Endothelial cell (in vitro differentiated cells): ENCODE data around the gene MGAT5. TPM values are rescaled to one million over a fixed set of nuclear protein-coding genes. Genes with fewer than 3 reads are reported as not detected.
A peak's percentile ranks its signal among the peaks of the same experiment; 100 is the strongest.

Source experiments
- DNase-seq: peaks from one replicate; pipeline ENCODE4 v3.0.0; 2021; ENCODE audit warnings: low spot score
- H3K27ac Mint-ChIP-seq: one replicate; pipeline ENCODE4 v1.8.0; 2021; ENCODE audit warnings: mixed read lengths, inconsistent platforms; ENCODE audit not compliant: unreplicated experiment
- H3K27me3 Mint-ChIP-seq: one replicate; pipeline ENCODE4 v1.8.0; 2021; ENCODE audit warnings: mild to moderate bottlenecking, moderate library complexity, mixed read lengths, inconsistent platforms; ENCODE audit not compliant: unreplicated experiment
- H3K36me3 Mint-ChIP-seq: one replicate; pipeline ENCODE4 v1.8.0; 2021; ENCODE audit warnings: mild to moderate bottlenecking, low read depth, mixed read lengths, inconsistent platforms; ENCODE audit not compliant: unreplicated experiment
- H3K4me1 Mint-ChIP-seq: one replicate; pipeline ENCODE4 v1.8.0; 2021; ENCODE audit warnings: mild to moderate bottlenecking, mixed read lengths, inconsistent platforms; ENCODE audit not compliant: unreplicated experiment
- H3K4me3 Mint-ChIP-seq: one replicate; pipeline ENCODE4 v1.8.0; 2021; ENCODE audit warnings: mild to moderate bottlenecking, mixed read lengths, inconsistent platforms; ENCODE audit not compliant: unreplicated experiment
- H3K9me3 Mint-ChIP-seq: one replicate; pipeline ENCODE4 v1.8.0; 2021; ENCODE audit warnings: mixed read lengths, inconsistent platforms; ENCODE audit not compliant: unreplicated experiment
- CTCF ChIP-seq: fragments of 200-600 bp; sonication (generic); IDR thresholded peaks from one replicate; pipeline ENCODE4 v1.5.0; 2021; ENCODE audit warnings: antibody characterized with exemption; ENCODE audit not compliant: unreplicated experiment
- total RNA-seq: library from RNA; stranded (reverse); fragmentation: NEBNext Ultra II Directional; extraction: Animal tissue kit (Norgen Biotek cat#: 25700); gene quantifications from one replicate; pipeline ENCODE4 v1.2.1, GENCODE V29; 2021; ENCODE audit not compliant: unreplicated experiment

MGAT5 gene
- total RNA-seq, 1 donor from 2014 or later, result 124 TPM

DNA sequence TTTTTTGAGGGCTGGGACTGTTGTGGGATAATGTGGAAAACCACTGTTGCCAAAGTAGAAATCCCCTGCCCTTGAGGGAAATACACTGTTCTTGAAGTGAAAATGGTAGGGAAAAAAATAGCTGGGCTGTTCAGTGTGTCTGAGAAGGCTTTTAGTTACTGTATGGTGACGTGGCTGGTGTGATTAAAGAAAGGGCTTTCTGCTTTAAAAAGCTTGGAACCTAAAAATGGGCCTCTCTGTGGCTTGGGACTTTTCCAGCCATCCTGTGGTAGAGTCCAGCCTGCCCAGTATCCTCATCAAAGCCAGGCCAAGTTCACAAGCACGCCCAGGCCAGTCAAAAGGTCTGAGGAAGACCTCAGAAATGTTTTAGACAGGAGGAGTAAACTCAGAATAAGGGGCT lies 6.8 kb downstream of the MGAT5 start:
- no peaks in the 10 kb centered on the region for H3K9me3 Mint-ChIP-seq
- H3K27ac Mint-ChIP-seq, result peak overlapping the region; percentile 18
- peaks cover 33% of the 10 kb centered on the region for H3K4me1 Mint-ChIP-seq
- H3K27me3 Mint-ChIP-seq, result peaks cover 4% of the 10 kb centered on the region
- DNase-seq, result no peak
- no peaks in the 10 kb centered on the region for H3K36me3 Mint-ChIP-seq
- no peak for TF ChIP-seq CTCF
- H3K4me3 Mint-ChIP-seq, result no peak overlapping the region

- Mint-ChIP-seq H3K27me3 (peaks cover 4% of the 10 kb centered on the region), H3K4me3 (peak overlapping the region; percentile 66), H3K9me3 (no peaks in the 10 kb centered on the region), H3K36me3 (no peaks in the 10 kb centered on the region), H3K4me1 (peaks cover 33% of the 10 kb centered on the region), H3K27ac (no peak overlapping the region)
- TF ChIP-seq CTCF, result no peak
- no peak for DNase-seq
Observed at GRCh38 chr2:134261398-134262131, 7.7 kb downstream of the MGAT5 start.

- H3K4me1 Mint-ChIP-seq, result peaks cover 33% of the 10 kb centered on the region
- peaks cover 4% of the 10 kb centered on the region for H3K27me3 Mint-ChIP-seq
- no peaks in the 10 kb centered on the region for H3K36me3 Mint-ChIP-seq
- no peak for TF ChIP-seq CTCF
- DNase-seq, result no peak
- H3K9me3 Mint-ChIP-seq, result no peaks in the 10 kb centered on the region
- no peak overlapping the region for H3K4me3 Mint-ChIP-seq
- H3K27ac Mint-ChIP-seq, result no peak overlapping the region
Observed at GRCh38 chr2:134262684-134263083, 8.8 kb downstream of the MGAT5 start.

GRCh38 chr2:134268265-134268664 lies 14.4 kb downstream of the MGAT5 start:
- H3K4me1 Mint-ChIP-seq, result no peaks in the 10 kb centered on the region
- DNase-seq, result no peak
- no peak overlapping the region for H3K4me3 Mint-ChIP-seq
- peaks cover 8% of the 10 kb centered on the region for H3K36me3 Mint-ChIP-seq
- no peaks in the 10 kb centered on the region for H3K9me3 Mint-ChIP-seq
- peaks cover 4% of the 10 kb centered on the region for H3K27me3 Mint-ChIP-seq
- no peak overlapping the region for H3K27ac Mint-ChIP-seq
- TF ChIP-seq CTCF, result no peak

DNA sequence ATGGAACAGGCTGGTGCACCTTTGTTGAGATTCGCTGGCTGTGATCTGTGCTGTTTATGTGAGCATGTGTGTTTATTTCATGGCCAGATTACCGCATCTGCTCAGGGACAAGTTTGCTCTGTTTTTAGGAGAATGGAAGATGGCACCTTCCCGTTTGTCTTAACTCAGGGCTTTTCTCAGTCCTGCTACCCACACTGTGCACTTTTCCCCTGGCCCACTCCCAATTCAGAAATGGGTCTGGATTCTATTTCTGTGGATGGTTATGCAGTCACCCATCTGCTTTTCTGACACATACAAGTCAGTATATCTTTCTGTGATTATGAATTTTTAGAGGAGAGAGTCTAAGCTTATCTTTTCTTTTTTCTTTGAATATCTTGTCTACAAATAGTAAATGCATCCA lies 15.4 kb downstream of the MGAT5 start:
- DNase-seq, result no peak
- Mint-ChIP-seq H3K4me1 (no peaks in the 10 kb centered on the region), H3K9me3 (no peaks in the 10 kb centered on the region), H3K27ac (no peak overlapping the region), H3K36me3 (peaks cover 12% of the 10 kb centered on the region), H3K4me3 (no peak overlapping the region), H3K27me3 (peaks cover 4% of the 10 kb centered on the region)
- TF ChIP-seq CTCF, result no peak
